ENCODE results near the gene CRYL1.

GRCh38 chr13:20513466-20513995 lies 12.1 kb downstream of the CRYL1 start:
- no peak for TF ChIP-seq CTCF (IDR thresholded peaks at IDR 0.05)
- TF ChIP-seq POLR2AphosphoS5 (IDR thresholded peaks at IDR 0.05; ENCODE audit: low read depth, low read length): no peak

All from Panc1 (cell line).